ENCODE measurements around the gene LEF1.

Gene LEF1

GRCh38 chr4:108168671-108169523 lies at the start of gene LEF1:
Gene LEF1 (minus strand): TSS chr4:108168932. CDS start chr4:108167767, 1,165 bp downstream.
- H3K27ac ChIP-seq (ENCODE audit: low read depth, low read length): no peak within 1 kb of the TSS
- H3K4me1 ChIP-seq (ENCODE audit: control insufficient read depth in 1 of 2, insufficient read depth in 2 of 2, low read length in 2 of 2): peaks cover 24 to 30% of the 10 kb centered on the region in 2 donors

GRCh38 chr4:108216510-108216909 lies 47.8 kb upstream of the LEF1 start:
- Histone ChIP-seq H3K27me3 (ENCODE audit: control insufficient read depth in 1 of 2, insufficient read depth in 2 of 2, low read length in 2 of 2) (no peaks in the 10 kb centered on the region), H3K9me3 (ENCODE audit: control insufficient read depth in 1 of 2, low read length in 2 of 2) (no peaks in the 10 kb centered on the region), H3K36me3 (ENCODE audit: control insufficient read depth in 1 of 2, insufficient read depth in 2 of 2, low read length in 2 of 2) (no peaks in the 10 kb centered on the region), H3K4me1 (ENCODE audit: control insufficient read depth in 1 of 2, insufficient read depth in 2 of 2, low read length in 2 of 2) (no peaks in the 10 kb centered on the region), H3K9ac (ENCODE audit: low read depth in 1 of 2, low read length in 2 of 2) (no peak overlapping the region), H3K4me3 (ENCODE audit: low read depth in 1 of 2, low read length in 2 of 2) (no peak overlapping the region), H3K27ac (ENCODE audit: low read depth, low read length) (no peak overlapping the region)

More at GRCh38 chr4:108168671-108169523, at the start of gene LEF1:
- H3K36me3 ChIP-seq (ENCODE audit: control insufficient read depth in 1 of 2, insufficient read depth in 2 of 2, low read length in 2 of 2): no peaks in the 10 kb centered on the region
- no peaks in the 10 kb centered on the region for H3K9me3 ChIP-seq (ENCODE audit: control insufficient read depth in 1 of 2, low read length in 2 of 2)
- H3K9ac ChIP-seq (ENCODE audit: low read depth in 1 of 2, low read length in 2 of 2): peak within 1 kb of the TSS in 1 of 2 donors; percentile 38
- peaks cover 55 to 65% of the 10 kb centered on the region in 2 donors for H3K27me3 ChIP-seq (ENCODE audit: control insufficient read depth in 1 of 2, insufficient read depth in 2 of 2, low read length in 2 of 2)
- peak within 1 kb of the TSS; percentile 61 to 80 for H3K4me3 ChIP-seq (ENCODE audit: low read depth in 1 of 2, low read length in 2 of 2)

GRCh38 chr4:108215055-108215454 lies 46.3 kb upstream of the LEF1 start:
- no peaks in the 10 kb centered on the region for H3K36me3 ChIP-seq (ENCODE audit: control insufficient read depth in 1 of 2, insufficient read depth in 2 of 2, low read length in 2 of 2)

GRCh38 chr4:108213723-108214122 lies 45.0 kb upstream of the LEF1 start:
- Histone ChIP-seq H3K4me1 (ENCODE audit: control insufficient read depth in 1 of 2, insufficient read depth in 2 of 2, low read length in 2 of 2) (no peaks in the 10 kb centered on the region), H3K36me3 (ENCODE audit: control insufficient read depth in 1 of 2, insufficient read depth in 2 of 2, low read length in 2 of 2) (no peaks in the 10 kb centered on the region), H3K9ac (ENCODE audit: low read depth in 1 of 2, low read length in 2 of 2) (no peak overlapping the region), H3K4me3 (ENCODE audit: low read depth in 1 of 2, low read length in 2 of 2) (no peak overlapping the region), H3K27me3 (ENCODE audit: control insufficient read depth in 1 of 2, insufficient read depth in 2 of 2, low read length in 2 of 2) (no peaks in the 10 kb centered on the region), H3K27ac (ENCODE audit: low read depth, low read length) (no peak overlapping the region), H3K9me3 (ENCODE audit: control insufficient read depth in 1 of 2, low read length in 2 of 2) (no peaks in the 10 kb centered on the region)

More at GRCh38 chr4:108215055-108215454, 46.3 kb upstream of the LEF1 start:
- Histone ChIP-seq H3K4me1 (ENCODE audit: control insufficient read depth in 1 of 2, insufficient read depth in 2 of 2, low read length in 2 of 2) (no peaks in the 10 kb centered on the region), H3K27me3 (ENCODE audit: control insufficient read depth in 1 of 2, insufficient read depth in 2 of 2, low read length in 2 of 2) (no peaks in the 10 kb centered on the region), H3K9ac (ENCODE audit: low read depth in 1 of 2, low read length in 2 of 2) (no peak overlapping the region), H3K4me3 (ENCODE audit: low read depth in 1 of 2, low read length in 2 of 2) (no peak overlapping the region), H3K9me3 (ENCODE audit: control insufficient read depth in 1 of 2, low read length in 2 of 2) (no peaks in the 10 kb centered on the region), H3K27ac (ENCODE audit: low read depth, low read length) (no peak overlapping the region)

- H3K9ac ChIP-seq (ENCODE audit: low read depth in 1 of 2, low read length in 2 of 2): no peak overlapping the region
- no peak overlapping the region for H3K4me3 ChIP-seq (ENCODE audit: low read depth in 1 of 2, low read length in 2 of 2)
- H3K4me1 ChIP-seq (ENCODE audit: control insufficient read depth in 1 of 2, insufficient read depth in 2 of 2, low read length in 2 of 2): no peaks in the 10 kb centered on the region
- no peak overlapping the region for H3K27ac ChIP-seq (ENCODE audit: low read depth, low read length)
- H3K9me3 ChIP-seq (ENCODE audit: control insufficient read depth in 1 of 2, low read length in 2 of 2): no peaks in the 10 kb centered on the region
- no peaks in the 10 kb centered on the region for H3K27me3 ChIP-seq (ENCODE audit: control insufficient read depth in 1 of 2, insufficient read depth in 2 of 2, low read length in 2 of 2)
- H3K36me3 ChIP-seq (ENCODE audit: control insufficient read depth in 1 of 2, insufficient read depth in 2 of 2, low read length in 2 of 2): no peaks in the 10 kb centered on the region
Measured at GRCh38 chr4:108213308-108213707, 44.6 kb upstream of the LEF1 start.

- H3K27ac ChIP-seq (ENCODE audit: low read depth, low read length): no peak overlapping the region
- no peaks in the 10 kb centered on the region for H3K27me3 ChIP-seq (ENCODE audit: control insufficient read depth in 1 of 2, insufficient read depth in 2 of 2, low read length in 2 of 2)
- no peak overlapping the region for H3K4me3 ChIP-seq (ENCODE audit: low read depth in 1 of 2, low read length in 2 of 2)
- no peak overlapping the region for H3K9ac ChIP-seq (ENCODE audit: low read depth in 1 of 2, low read length in 2 of 2)
- H3K4me1 ChIP-seq (ENCODE audit: control insufficient read depth in 1 of 2, insufficient read depth in 2 of 2, low read length in 2 of 2): no peaks in the 10 kb centered on the region
- H3K9me3 ChIP-seq (ENCODE audit: control insufficient read depth in 1 of 2, low read length in 2 of 2): no peaks in the 10 kb centered on the region
- no peaks in the 10 kb centered on the region for H3K36me3 ChIP-seq (ENCODE audit: control insufficient read depth in 1 of 2, insufficient read depth in 2 of 2, low read length in 2 of 2)
Measured at GRCh38 chr4:108210989-108211835, 42.5 kb upstream of the LEF1 start.

GRCh38 chr4:108209489-108209888 lies 40.8 kb upstream of the LEF1 start:
- H3K36me3 ChIP-seq (ENCODE audit: control insufficient read depth in 1 of 2, insufficient read depth in 2 of 2, low read length in 2 of 2): no peaks in the 10 kb centered on the region
- no peak overlapping the region for H3K4me3 ChIP-seq (ENCODE audit: low read depth in 1 of 2, low read length in 2 of 2)
- H3K4me1 ChIP-seq (ENCODE audit: control insufficient read depth in 1 of 2, insufficient read depth in 2 of 2, low read length in 2 of 2): no peaks in the 10 kb centered on the region
- H3K9me3 ChIP-seq (ENCODE audit: control insufficient read depth in 1 of 2, low read length in 2 of 2): no peaks in the 10 kb centered on the region
- H3K27me3 ChIP-seq (ENCODE audit: control insufficient read depth in 1 of 2, insufficient read depth in 2 of 2, low read length in 2 of 2): no peaks in the 10 kb centered on the region
- H3K27ac ChIP-seq (ENCODE audit: low read depth, low read length): no peak overlapping the region
- H3K9ac ChIP-seq (ENCODE audit: low read depth in 1 of 2, low read length in 2 of 2): no peak overlapping the region

GRCh38 chr4:108205859-108206258 lies 37.1 kb upstream of the LEF1 start:
- H3K4me3 ChIP-seq (ENCODE audit: low read depth in 1 of 2, low read length in 2 of 2): no peak overlapping the region
- no peaks in the 10 kb centered on the region for H3K9me3 ChIP-seq (ENCODE audit: control insufficient read depth in 1 of 2, low read length in 2 of 2)
- H3K27me3 ChIP-seq (ENCODE audit: control insufficient read depth in 1 of 2, insufficient read depth in 2 of 2, low read length in 2 of 2): no peaks in the 10 kb centered on the region
- H3K9ac ChIP-seq (ENCODE audit: low read depth in 1 of 2, low read length in 2 of 2): no peak overlapping the region
- no peaks in the 10 kb centered on the region for H3K36me3 ChIP-seq (ENCODE audit: control insufficient read depth in 1 of 2, insufficient read depth in 2 of 2, low read length in 2 of 2)
- no peaks in the 10 kb centered on the region for H3K4me1 ChIP-seq (ENCODE audit: control insufficient read depth in 1 of 2, insufficient read depth in 2 of 2, low read length in 2 of 2)
- H3K27ac ChIP-seq (ENCODE audit: low read depth, low read length): no peak overlapping the region

- no peaks in the 10 kb centered on the region for H3K4me1 ChIP-seq (ENCODE audit: control insufficient read depth in 1 of 2, insufficient read depth in 2 of 2, low read length in 2 of 2)
- no peak overlapping the region for H3K4me3 ChIP-seq (ENCODE audit: low read depth in 1 of 2, low read length in 2 of 2)
- no peaks in the 10 kb centered on the region for H3K27me3 ChIP-seq (ENCODE audit: control insufficient read depth in 1 of 2, insufficient read depth in 2 of 2, low read length in 2 of 2)
- no peaks in the 10 kb centered on the region for H3K36me3 ChIP-seq (ENCODE audit: control insufficient read depth in 1 of 2, insufficient read depth in 2 of 2, low read length in 2 of 2)
- H3K9ac ChIP-seq (ENCODE audit: low read depth in 1 of 2, low read length in 2 of 2): no peak overlapping the region
- H3K27ac ChIP-seq (ENCODE audit: low read depth, low read length): no peak overlapping the region
- no peaks in the 10 kb centered on the region for H3K9me3 ChIP-seq (ENCODE audit: control insufficient read depth in 1 of 2, low read length in 2 of 2)
Measured at GRCh38 chr4:108204518-108204917, 35.8 kb upstream of the LEF1 start.

- H3K27ac ChIP-seq (ENCODE audit: low read depth, low read length): no peak overlapping the region
- H3K4me1 ChIP-seq (ENCODE audit: control insufficient read depth in 1 of 2, insufficient read depth in 2 of 2, low read length in 2 of 2): no peaks in the 10 kb centered on the region
- no peak overlapping the region for H3K9ac ChIP-seq (ENCODE audit: low read depth in 1 of 2, low read length in 2 of 2)
- H3K27me3 ChIP-seq (ENCODE audit: control insufficient read depth in 1 of 2, insufficient read depth in 2 of 2, low read length in 2 of 2): no peaks in the 10 kb centered on the region
- H3K36me3 ChIP-seq (ENCODE audit: control insufficient read depth in 1 of 2, insufficient read depth in 2 of 2, low read length in 2 of 2): no peaks in the 10 kb centered on the region
- H3K9me3 ChIP-seq (ENCODE audit: control insufficient read depth in 1 of 2, low read length in 2 of 2): no peaks in the 10 kb centered on the region
- H3K4me3 ChIP-seq (ENCODE audit: low read depth in 1 of 2, low read length in 2 of 2): no peak overlapping the region
Measured at GRCh38 chr4:108203377-108203776, 34.6 kb upstream of the LEF1 start.

Measured in duodenal mucosa (tissue), 2 donors.